NCI-H146 treated with DMSO at 0.1 percent for 48 hours (cell line): ENCODE results near the gene MSI2.

Experiments used
- DNase-seq: peaks from one replicate; lab custom pipeline; 2025; ENCODE audit not compliant: unreplicated experiment; lab: John Stamatoyannopoulos, UW

Gene MSI2

GRCh38 chr17:57720386-57721035 is 464.2 kb downstream of the MSI2 start:
- no peak for DNase-seq

- DNase-seq, result no peak
Observed at GRCh38 chr17:57721967-57722703, 465.8 kb downstream of the MSI2 start.

DNA sequence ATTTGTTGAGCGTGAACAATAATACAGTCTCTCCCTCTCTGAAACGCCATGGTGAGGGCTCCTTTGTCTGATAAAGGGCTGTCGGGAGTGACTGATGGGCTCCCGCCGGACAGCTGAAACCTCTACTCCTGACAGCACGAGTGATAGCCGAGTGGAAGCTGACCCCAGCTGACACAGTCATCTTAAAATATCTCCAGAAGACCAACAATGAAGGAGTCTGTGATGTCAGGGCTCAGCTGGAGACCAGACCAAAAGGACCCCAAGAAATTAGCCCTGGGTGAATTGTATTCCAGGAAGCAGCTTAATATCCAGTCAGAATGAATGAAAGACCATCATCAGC is 466.4 kb downstream of the MSI2 start:
- DNase-seq, result no peak

- no peak for DNase-seq
Observed at GRCh38 chr17:57723427-57724025, 467.2 kb downstream of the MSI2 start.

GRCh38 chr17:57724026-57724728 is 467.9 kb downstream of the MSI2 start:
- DNase-seq, result no peak

- no peak for DNase-seq
Observed at GRCh38 chr17:57724729-57725125, 468.4 kb downstream of the MSI2 start.

DNA sequence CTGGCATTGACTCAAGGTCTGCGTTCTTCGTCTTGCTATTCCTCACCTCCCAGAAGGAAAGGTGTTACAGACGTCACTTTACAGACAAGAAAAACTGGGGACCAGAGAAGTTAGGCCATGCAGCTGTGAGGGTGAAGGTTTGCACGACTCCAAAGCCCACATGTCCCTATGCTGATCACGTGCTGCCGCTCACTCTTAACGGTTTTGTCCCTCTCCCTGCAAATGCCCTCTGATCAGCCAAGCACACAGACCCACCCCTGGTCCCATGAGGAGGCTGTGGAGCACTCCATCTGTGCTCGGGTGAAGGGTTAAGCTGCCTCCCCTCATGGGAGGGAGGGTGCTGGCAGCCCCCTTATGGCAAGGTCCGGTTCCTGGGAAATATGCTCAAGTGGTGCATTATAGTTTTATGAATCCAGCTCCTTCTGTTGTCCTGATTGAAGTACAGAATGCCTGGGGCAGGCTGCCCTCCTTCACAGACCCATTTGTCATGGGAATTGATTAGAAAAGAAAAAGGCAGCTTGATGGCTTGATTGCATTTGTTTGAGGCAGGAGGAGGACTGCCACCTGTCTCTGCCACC is 470.0 kb downstream of the MSI2 start:
- no peak for DNase-seq

- DNase-seq, result no peak
Observed at GRCh38 chr17:57726838-57727237, 470.5 kb downstream of the MSI2 start.

GRCh38 chr17:57727630-57728175 is 471.4 kb downstream of the MSI2 start:
- no peak for DNase-seq

DNA sequence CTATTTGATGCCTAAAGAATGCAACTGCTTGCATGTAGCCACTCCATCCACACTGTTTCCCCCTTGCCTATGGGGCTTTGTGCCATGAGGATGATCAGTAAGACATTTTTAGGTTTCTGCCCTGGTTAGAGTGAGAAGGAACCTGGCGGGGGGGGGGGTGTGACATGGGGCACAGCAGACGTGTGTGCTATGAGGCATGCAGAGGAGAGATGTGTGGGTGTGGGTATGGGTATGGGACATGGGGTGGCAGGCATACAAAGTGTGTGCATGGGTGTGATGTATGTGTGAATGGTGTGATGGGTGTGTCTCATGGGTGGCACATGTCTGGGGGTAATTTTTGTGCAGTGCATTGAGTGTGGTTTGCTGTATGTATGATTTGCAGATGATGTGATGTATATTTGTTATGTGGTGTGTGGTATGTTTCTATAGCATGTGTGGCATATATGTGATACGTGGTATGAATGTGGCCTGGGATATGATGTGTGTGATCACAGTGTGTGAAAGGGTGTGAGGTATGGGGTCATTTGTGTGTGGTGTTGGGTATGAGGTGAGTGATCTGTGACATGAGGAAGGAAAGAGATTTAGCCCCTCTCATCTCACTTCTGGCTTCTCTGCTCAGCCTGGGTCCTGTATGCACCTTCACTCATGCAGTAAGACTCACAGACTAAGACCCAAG is 473.8 kb downstream of the MSI2 start:
- DNase-seq, result no peak

- DNase-seq, result no peak
Observed at GRCh38 chr17:57732062-57732461, 475.7 kb downstream of the MSI2 start.

DNA sequence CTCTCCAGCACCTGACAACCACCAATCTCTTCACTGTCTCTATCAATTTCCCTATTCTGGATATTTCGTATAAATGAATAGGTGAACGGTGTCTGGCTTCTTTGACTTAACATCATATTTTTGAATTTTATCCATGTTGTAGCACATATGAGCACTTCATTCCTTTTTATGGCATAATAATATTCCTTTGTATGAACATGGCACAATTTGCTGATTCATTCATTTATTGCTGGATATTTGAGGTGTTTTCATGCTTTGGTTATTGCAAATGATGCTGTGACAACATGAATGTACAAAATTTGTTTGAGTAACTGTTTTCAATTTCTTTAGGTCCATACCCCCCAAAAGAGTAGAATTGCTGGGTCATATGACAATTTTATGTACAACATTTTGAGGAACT is 476.8 kb downstream of the MSI2 start:
- no peak for DNase-seq
